Central memory CD8-positive, alpha-beta T cell (primary cell): ENCODE measurements around the gene DPF3.

Source experiments
- ATAC-seq: fragments of 150-1000 bp; cut with Tn5 transposase; replicated peaks from 2 replicates; pipeline ENCODE4 v1.10.0; 2022; ENCODE audit warnings: mild to moderate bottlenecking, moderate FRiP score, moderate number of reproducible peaks; ENCODE audit not compliant: poor library complexity, severe bottlenecking; ENCODE audit errors: extremely low read depth
- DNase-seq, 2 donors: peaks; one replicate each; pipeline ENCODE4 v3.0.0; 2021; ENCODE audit warnings: low spot score in 2 of 2
- H3K27ac Mint-ChIP-seq: one replicate; pipeline ENCODE4 v1.8.0; 2022; ENCODE audit warnings: low read depth, mild to moderate bottlenecking, moderate library complexity, mixed read lengths
- H3K27me3 Mint-ChIP-seq: one replicate; pipeline ENCODE4 v1.8.0; 2022; ENCODE audit warnings: mixed read lengths
- H3K36me3 Mint-ChIP-seq: one replicate; pipeline ENCODE4 v1.8.0; 2022; ENCODE audit warnings: mild to moderate bottlenecking, moderate library complexity, mixed read lengths; ENCODE audit not compliant: insufficient read depth
- H3K4me1 Mint-ChIP-seq: one replicate; pipeline ENCODE4 v1.8.0; 2022; ENCODE audit warnings: mixed read lengths
- H3K4me3 Mint-ChIP-seq: one replicate; pipeline ENCODE4 v1.8.0; 2022; ENCODE audit warnings: mild to moderate bottlenecking, moderate library complexity, mixed read lengths
- H3K9me3 Mint-ChIP-seq: one replicate; pipeline ENCODE4 v1.8.0; 2022; ENCODE audit warnings: mixed read lengths

DPF3 gene

DNA sequence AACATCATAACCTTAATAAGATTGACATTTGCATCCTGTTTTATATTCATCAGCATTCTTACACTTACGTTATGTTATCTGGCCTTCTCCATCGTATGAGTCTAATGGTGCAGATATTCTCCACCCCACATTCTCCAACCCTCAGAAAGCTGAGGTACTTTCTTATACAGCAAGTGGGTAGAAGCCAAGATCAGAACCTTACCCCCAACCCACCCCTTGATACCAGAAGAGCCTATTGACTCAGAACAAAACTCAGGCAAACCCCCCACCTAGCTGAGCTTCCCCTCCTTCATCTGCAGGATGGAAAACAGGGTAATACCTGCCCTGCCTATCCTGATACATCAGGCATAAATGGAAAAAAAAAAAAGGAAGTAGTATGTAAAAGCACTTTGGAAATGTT, 77.6 kb downstream of the DPF3 start:
- Mint-ChIP-seq H3K9me3 (no peaks in the 10 kb centered on the region), H3K4me1 (no peaks in the 10 kb centered on the region), H3K4me3 (no peak overlapping the region), H3K36me3 (no peaks in the 10 kb centered on the region), H3K27ac (no peak overlapping the region), H3K27me3 (no peaks in the 10 kb centered on the region)
- no peak for ATAC-seq
- no peak for DNase-seq

DNA sequence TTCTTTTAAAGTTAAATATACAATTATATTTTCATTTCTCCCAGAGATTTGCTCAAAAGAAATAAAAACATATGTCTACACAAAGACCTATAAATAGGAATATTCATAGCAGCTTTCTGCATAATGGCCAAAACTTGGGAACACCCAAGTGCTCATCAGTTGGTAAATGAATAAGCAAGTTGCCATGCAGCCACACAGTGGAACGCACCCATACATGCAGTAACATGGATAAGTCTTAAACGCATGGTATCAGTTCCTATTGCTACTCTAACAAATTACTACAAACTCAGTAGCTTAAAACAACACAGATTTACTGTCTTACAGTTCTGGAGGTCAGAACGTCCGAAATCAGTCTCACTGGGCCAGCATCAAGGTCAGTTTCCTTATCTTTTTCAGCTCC, 78.5 kb downstream of the DPF3 start:
- no peaks in the 10 kb centered on the region for H3K9me3 Mint-ChIP-seq
- H3K36me3 Mint-ChIP-seq = no peaks in the 10 kb centered on the region
- H3K4me3 Mint-ChIP-seq = no peak overlapping the region
- H3K4me1 Mint-ChIP-seq = peaks cover 4% of the 10 kb centered on the region
- DNase-seq (no peak), ATAC-seq (no peak)
- H3K27ac Mint-ChIP-seq = no peak overlapping the region
- H3K27me3 Mint-ChIP-seq = no peaks in the 10 kb centered on the region

DNA sequence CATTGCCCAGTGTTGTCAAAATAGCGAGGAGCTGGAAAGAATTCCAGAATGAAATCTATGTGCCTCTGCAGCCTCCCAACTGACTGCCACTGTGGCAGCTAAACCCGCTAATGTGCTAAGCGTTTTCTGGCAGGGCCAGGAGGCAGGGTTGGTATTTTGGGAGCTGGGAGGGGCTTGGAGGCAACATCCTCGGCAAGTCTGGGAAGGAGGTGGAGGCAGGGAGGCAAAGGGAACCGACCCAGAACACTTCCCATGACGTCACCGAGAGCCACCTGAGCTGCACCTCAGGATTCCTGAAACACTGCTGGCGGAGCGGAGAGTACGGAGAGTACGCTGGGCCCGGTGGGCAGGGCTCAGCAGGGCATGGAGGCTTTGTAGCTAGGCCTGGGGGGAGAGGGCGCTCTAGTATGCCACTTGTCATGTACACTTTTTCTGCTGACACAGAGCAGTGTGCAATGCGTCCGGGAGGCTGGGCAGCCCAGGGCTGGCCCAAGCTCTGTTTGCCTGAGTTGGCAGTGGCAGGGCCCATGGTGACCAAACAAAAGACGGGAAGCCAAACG, 81.5 kb downstream of the DPF3 start:
- ATAC-seq = no peak
- H3K4me3 Mint-ChIP-seq = no peak overlapping the region
- no peaks in the 10 kb centered on the region for H3K9me3 Mint-ChIP-seq
- H3K4me1 Mint-ChIP-seq = peaks cover 12% of the 10 kb centered on the region
- no peak for DNase-seq
- H3K36me3 Mint-ChIP-seq = no peaks in the 10 kb centered on the region
- no peaks in the 10 kb centered on the region for H3K27me3 Mint-ChIP-seq
- H3K27ac Mint-ChIP-seq = no peak overlapping the region

DNA sequence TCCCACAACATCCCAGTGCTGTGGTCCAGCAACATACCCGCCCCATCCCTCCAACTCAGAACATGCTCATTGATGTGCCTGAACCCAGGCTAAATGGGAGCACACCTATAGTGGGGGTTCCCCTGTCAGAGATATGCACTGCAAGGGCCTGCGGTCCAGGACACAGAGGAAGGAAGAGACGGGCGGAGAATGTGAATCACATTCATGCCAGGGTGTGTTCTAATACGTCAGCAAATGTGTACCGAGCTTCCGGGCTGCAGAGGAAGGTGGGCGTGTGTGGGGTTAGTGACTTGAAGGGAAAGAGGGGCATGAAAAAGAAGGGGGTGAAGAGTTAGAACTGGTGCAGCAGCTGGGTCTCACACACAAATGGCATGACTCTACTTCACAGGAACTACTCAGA, 83.7 kb downstream of the DPF3 start:
- peak overlapping the region; percentile 17 for H3K4me3 Mint-ChIP-seq

DNA sequence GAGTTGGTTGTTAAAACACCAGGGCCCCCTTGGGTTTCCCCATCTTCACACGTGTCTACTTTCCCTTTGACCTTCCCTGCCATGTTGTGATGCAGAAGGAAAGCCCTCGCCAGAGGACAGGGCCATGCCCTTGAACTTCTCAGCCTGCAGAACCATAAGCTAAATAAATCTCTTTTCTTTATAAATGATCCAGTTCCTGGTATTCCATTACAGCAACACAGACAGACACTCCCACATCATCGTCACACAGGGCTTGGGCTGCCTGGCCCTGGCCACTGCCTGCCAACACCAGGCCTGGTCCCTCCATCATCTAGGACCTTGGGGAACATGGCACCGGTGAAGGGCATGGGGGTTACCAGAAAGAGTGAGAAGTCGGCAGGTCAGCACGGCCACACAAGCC, 84.8 kb downstream of the DPF3 start:
- Mint-ChIP-seq H3K36me3 (peaks cover 1% of the 10 kb centered on the region), H3K27ac (no peak overlapping the region), H3K27me3 (no peaks in the 10 kb centered on the region), H3K9me3 (no peaks in the 10 kb centered on the region), H3K4me3 (no peak overlapping the region), H3K4me1 (peaks cover 12% of the 10 kb centered on the region)
- DNase-seq = no peak
- ATAC-seq = no peak

More for the DNA sequence above, 83.7 kb downstream of the DPF3 start:
- H3K9me3 Mint-ChIP-seq = no peaks in the 10 kb centered on the region
- peaks cover 1% of the 10 kb centered on the region for H3K36me3 Mint-ChIP-seq
- H3K27me3 Mint-ChIP-seq = no peaks in the 10 kb centered on the region
- H3K27ac Mint-ChIP-seq = peak overlapping the region; percentile 9
- ATAC-seq (peak; percentile 87), DNase-seq (no peak)
- peaks cover 12% of the 10 kb centered on the region for H3K4me1 Mint-ChIP-seq

DNA sequence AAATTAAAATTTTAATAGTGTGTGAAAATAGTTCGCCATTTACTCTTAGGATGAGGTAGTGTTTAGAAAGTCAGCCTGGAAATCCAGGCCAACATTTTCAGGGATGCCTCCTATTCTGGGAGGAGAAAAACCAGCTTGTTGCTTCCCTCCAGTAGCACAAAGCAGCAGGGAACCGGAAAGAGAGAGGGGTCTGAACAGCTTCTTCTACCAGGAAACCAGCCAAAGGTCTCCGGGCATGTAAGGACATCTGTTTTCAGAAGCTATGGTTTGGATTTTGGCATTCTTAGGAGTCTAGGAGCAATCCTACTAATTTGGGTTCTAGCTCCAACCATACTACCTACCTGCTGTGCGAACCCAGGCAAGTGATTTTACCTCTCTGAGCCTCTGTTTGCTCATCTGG, 85.3 kb downstream of the DPF3 start:
- peaks cover 1% of the 10 kb centered on the region for H3K36me3 Mint-ChIP-seq
- H3K27ac Mint-ChIP-seq = no peak overlapping the region
- ATAC-seq (no peak), DNase-seq (no peak)
- no peaks in the 10 kb centered on the region for H3K27me3 Mint-ChIP-seq
- peaks cover 12% of the 10 kb centered on the region for H3K4me1 Mint-ChIP-seq
- H3K4me3 Mint-ChIP-seq = no peak overlapping the region
- H3K9me3 Mint-ChIP-seq = no peaks in the 10 kb centered on the region

DNA sequence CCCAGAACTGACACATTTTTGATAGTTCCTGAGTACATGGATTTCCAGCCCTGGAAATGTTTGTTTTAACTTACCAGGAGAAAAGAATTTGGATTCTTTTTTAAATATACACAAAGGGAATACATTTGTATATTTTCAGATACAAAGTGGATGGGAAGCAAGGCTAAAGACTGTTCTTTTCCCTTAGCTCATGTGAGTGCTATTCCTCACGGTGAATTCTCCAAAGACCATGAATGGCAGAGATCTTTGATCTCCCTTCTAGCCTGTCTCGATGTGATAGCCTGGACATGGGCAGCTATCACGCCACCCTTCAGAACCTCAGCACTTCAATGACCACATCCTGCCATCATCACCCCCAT, 91.3 kb downstream of the DPF3 start:
- Mint-ChIP-seq H3K36me3 (peaks cover 1% of the 10 kb centered on the region), H3K9me3 (no peaks in the 10 kb centered on the region), H3K27ac (no peak overlapping the region), H3K4me3 (no peak overlapping the region), H3K27me3 (no peaks in the 10 kb centered on the region), H3K4me1 (peaks cover 21% of the 10 kb centered on the region)
- no peak for ATAC-seq
- DNase-seq = no peak

DNA sequence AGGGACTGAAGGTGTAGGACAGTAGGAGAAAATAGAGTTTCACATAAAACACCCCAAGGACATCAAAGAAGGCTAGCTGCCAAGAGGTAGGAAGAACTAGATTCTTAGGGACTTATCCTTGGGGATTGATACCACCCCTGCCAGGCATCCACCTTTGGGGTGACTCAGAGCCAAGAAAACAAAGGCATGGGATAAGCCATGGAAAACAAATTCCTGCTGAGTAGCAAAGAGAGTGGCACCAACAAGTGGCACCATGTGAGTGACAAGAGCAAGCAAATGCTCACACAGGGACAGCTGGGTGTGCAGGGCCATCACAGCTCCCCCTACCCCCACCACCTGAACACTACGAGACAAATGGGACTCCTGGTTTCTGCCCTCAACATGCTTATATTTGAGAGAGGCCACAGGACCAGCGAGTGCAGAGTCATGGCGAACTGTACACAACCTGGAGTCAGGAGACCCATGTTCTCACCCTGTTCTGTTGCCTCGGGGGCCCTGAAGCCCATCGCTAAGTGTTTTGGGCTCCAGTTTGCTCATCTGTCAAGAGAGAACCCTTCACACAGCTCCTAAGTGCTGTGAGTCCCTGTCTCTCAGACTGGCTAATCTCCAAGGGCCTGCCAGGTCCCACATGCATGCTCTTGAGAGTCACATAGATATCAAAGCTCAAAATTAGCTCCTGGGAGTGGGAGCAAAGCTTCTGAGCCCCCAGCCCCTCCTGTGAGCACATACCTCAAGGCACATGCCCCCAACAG, 91.9 kb downstream of the DPF3 start:
- ATAC-seq (no peak), DNase-seq (no peak)
- Mint-ChIP-seq H3K9me3 (no peaks in the 10 kb centered on the region), H3K36me3 (peaks cover 1% of the 10 kb centered on the region), H3K4me1 (peaks cover 21% of the 10 kb centered on the region), H3K27ac (no peak overlapping the region), H3K4me3 (no peak overlapping the region), H3K27me3 (no peaks in the 10 kb centered on the region)

DNA sequence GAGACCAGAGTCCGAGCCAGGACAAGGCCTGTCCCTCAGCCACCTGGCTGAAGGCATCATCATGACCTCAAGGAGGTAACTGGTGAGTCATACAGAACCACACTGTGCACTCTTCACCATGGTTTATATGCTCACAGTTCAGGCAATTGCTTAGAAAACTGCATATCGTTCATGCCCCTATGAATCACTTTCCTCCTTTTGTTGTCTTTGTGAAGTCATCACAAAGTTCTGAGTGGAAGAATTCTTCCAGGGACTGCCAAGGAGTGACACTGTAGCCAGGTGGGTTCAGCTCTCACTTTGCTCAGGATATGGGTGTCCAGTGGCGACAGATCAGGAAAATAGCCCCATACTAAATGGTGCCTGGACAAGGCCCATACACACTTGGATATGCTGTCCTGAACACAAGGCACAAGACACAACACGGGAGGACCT, 92.5 kb downstream of the DPF3 start:
- DNase-seq (no peak), ATAC-seq (no peak)
- Mint-ChIP-seq H3K27ac (no peak overlapping the region), H3K9me3 (no peaks in the 10 kb centered on the region), H3K4me1 (peaks cover 21% of the 10 kb centered on the region), H3K4me3 (no peak overlapping the region), H3K36me3 (peaks cover 1% of the 10 kb centered on the region), H3K27me3 (peaks cover 3% of the 10 kb centered on the region)

DNA sequence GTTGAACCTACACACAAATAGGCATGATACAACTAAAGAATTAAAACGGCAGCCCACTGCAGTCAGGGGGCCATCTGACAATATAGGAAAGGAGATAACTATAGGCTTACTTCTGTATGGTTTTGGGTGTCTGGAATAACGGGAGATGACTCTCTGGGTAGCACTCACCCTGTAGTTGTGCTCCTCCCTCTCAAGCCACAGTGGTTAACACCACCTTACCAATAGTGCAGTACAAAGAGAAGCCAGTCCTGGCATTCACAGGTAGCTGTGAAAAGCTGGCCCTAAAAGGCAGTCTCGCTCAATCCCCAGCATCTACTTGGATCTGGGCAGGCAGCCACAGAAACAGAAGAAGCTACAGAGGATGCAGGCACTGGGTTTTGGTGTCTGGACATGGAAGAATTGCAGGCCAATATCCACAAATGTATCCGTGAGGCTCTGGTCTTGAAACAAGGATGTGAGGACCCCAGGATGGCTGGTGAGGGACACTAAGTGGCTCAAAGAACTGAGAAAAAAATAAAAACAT, 93.0 kb downstream of the DPF3 start:
- Mint-ChIP-seq H3K4me1 (peaks cover 21% of the 10 kb centered on the region), H3K9me3 (no peaks in the 10 kb centered on the region), H3K27me3 (peaks cover 8% of the 10 kb centered on the region), H3K4me3 (no peak overlapping the region), H3K36me3 (no peaks in the 10 kb centered on the region), H3K27ac (no peak overlapping the region)
- ATAC-seq (no peak), DNase-seq (no peak)

DNA sequence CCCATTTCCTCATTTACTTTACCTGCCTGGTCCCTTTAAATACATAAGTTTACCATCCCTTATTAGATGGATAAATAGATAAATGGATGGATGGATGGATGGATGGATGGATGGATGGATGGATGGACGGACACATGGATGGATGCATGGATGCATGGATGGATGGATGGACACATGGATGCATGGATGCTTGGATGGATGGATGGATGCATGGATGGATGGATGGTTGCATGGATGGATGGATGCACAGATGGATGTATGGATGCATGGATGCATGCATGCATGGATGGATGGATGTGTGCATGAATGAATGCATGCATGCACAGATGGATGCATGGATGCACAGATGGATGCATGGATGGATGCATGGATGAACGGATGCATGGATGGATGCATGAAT, 93.6 kb downstream of the DPF3 start:
- DNase-seq = no peak
- peaks cover 21% of the 10 kb centered on the region for H3K4me1 Mint-ChIP-seq
- H3K27me3 Mint-ChIP-seq = peaks cover 14% of the 10 kb centered on the region
- no peaks in the 10 kb centered on the region for H3K9me3 Mint-ChIP-seq
- no peaks in the 10 kb centered on the region for H3K36me3 Mint-ChIP-seq
- no peak overlapping the region for H3K27ac Mint-ChIP-seq
- H3K4me3 Mint-ChIP-seq = no peak overlapping the region
- no peak for ATAC-seq

DNA sequence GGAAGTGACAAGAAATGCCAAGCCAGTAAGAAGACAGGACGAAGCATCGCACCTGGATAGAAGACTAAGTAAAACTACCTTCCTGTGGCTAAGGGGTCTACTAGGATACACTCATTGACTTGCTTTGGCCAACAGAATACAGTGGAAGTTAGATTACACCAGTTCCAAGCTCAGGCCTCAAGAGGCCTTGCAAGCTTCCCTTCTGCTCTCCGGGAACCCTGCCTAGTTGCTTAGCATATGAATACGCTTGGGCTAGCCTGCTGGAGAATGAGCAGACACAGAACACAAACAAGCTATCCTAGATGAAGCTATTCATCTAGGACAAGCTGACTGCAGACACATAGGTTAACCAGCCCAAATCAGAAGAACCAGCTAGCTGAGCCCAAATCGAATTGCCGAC, 97.0 kb downstream of the DPF3 start:
- H3K4me3 Mint-ChIP-seq = no peak overlapping the region
- no peak for DNase-seq
- H3K9me3 Mint-ChIP-seq = no peaks in the 10 kb centered on the region
- ATAC-seq = no peak
- H3K27ac Mint-ChIP-seq = no peak overlapping the region
- H3K27me3 Mint-ChIP-seq = peaks cover 33% of the 10 kb centered on the region
- peaks cover 21% of the 10 kb centered on the region for H3K4me1 Mint-ChIP-seq
- no peaks in the 10 kb centered on the region for H3K36me3 Mint-ChIP-seq

DNA sequence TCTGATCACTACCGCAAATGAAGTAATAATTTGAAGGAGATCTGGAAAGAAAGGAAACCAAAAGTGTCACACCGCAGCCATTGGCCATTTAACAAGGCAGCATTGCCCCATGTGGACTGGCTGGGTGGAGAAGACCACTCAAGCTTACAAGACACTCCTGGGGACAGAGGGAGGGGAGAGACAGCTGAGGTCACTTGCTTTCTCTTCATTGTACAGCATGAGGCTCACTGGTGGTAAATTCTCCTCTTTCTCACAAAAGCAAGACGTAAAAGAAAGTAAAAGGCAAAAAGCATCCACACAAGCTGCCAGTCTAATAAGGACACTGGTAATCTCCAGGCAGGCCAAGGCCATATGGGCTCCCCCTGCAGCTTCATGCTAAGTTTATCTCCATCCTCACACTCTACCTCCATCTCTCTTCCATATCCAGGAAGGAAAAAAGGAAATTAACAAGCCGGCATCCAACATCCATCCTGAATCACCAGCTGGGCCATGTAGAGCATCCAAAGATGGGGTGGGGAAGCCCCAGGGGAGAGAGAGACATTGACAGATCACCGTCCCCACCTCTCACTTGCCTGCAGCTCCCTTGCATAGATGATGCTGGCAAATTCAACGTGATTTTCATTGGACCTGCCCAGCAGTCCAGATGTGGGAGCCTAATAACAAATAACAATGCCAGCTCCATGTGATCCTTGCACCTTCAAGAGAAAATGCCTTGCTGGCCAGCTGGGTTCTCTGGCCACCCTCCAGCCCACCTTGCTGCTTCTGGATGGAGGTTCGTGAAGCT, 100.6 kb downstream of the DPF3 start:
- Mint-ChIP-seq H3K9me3 (no peaks in the 10 kb centered on the region), H3K27me3 (peaks cover 48% of the 10 kb centered on the region), H3K4me3 (no peak overlapping the region), H3K27ac (no peak overlapping the region), H3K36me3 (no peaks in the 10 kb centered on the region), H3K4me1 (no peaks in the 10 kb centered on the region)
- no peak for DNase-seq
- ATAC-seq = no peak
